Right lobe of liver (tissue), 4 donors: ENCODE results near the gene VWDE.
A peak's percentile ranks its signal among the peaks of the same experiment; 100 is the strongest.

Source experiments
- CTCF ChIP-seq, 4 donors: fragments of 200-600 bp in 3 of 4; fragments of 450-650 bp in 1 of 4; IDR thresholded peaks; one replicate each; pipeline versions ENCODE4 v1.5.1 to v1.8.0; 2016 to 2022; ENCODE audit warnings: antibody characterized with exemption in 4 of 4, mild to moderate bottlenecking in 2 of 4
- POLR2A ChIP-seq: fragments of 450-650 bp; IDR thresholded peaks from one replicate; pipeline ENCODE4 v1.6.1; 2017; ENCODE audit warnings: antibody characterized with exemption, mild to moderate bottlenecking
- donor health status: DM: no; HTN: no; CAD: no.
- donor health status: DM: no; HTN: no; CAD: no.
- donor health status: DM: no; HTN: yes; CAD: no.

- TF ChIP-seq POLR2A (no peak), CTCF (IDR thresholded peaks at IDR 0.05) (peak in 3 of 4 donors; percentile 19 to 32 (median 27))
These were observed 111.8 kb downstream of the VWDE start for GRCh38 chr7:12291870-12292269.
